ENCODE results near the gene LIPC.

The LIPC gene

GRCh38 chr15:58406811-58407210 lies 25.0 kb upstream of the LIPC start:
- DNase-seq (ENCODE audit: low read depth, low spot score): no peak

GRCh38 chr15:58407236-58407775 lies 24.5 kb upstream of the LIPC start:
- DNase-seq (ENCODE audit: low read depth, low spot score): no peak

GRCh38 chr15:58407778-58408177 lies 24.0 kb upstream of the LIPC start:
- no peak for DNase-seq (ENCODE audit: low read depth, low spot score)

DNA sequence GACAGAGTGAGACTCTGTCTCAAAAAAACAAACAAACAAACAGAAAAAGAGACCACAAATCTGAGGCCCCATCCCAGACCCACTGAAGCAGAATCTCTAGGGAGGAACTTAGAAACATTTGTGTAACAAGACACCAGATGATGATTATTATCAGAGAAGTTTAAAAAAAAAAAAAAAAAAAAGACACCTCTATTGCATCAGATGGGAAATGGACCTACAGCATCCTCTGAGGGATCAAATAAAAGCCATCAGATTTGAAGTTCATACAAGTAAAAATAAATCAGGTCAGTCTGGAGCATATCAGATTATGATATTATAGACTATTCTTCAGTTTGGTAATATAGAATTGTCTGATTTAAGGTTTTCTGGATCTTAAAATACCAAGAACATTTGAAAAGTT lies 21.9 kb upstream of the LIPC start:
- DNase-seq (ENCODE audit: low read depth, low spot score): no peak

- no peak for DNase-seq (ENCODE audit: low read depth, low spot score)
Measured at GRCh38 chr15:58410353-58410752, 21.4 kb upstream of the LIPC start.

DNA sequence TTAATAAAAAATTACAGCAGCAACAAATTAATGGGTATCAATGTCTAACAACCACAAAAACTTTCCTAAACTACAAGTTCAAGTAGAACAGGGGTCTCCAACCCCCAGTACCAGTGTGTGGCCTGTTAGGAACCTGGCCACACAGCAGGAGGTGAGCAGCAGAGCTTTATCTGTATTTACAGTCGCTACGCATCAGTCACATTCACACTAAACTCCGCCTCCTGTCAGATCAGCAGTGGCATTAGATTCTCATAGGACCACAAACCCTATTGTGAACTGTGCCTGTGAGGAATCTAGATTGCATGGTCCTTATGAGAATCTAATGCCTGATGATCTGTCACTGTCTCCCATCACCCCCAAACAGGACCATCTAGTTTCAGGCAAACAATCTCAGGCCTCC lies 18.5 kb upstream of the LIPC start:
- DNase-seq (ENCODE audit: low read depth, low spot score): no peak

- DNase-seq (ENCODE audit: low read depth, low spot score): no peak
Measured at GRCh38 chr15:58415636-58416035, 16.2 kb upstream of the LIPC start.

- DNase-seq (ENCODE audit: low read depth, low spot score): no peak
Measured at GRCh38 chr15:58416963-58417362, 14.8 kb upstream of the LIPC start.

DNA sequence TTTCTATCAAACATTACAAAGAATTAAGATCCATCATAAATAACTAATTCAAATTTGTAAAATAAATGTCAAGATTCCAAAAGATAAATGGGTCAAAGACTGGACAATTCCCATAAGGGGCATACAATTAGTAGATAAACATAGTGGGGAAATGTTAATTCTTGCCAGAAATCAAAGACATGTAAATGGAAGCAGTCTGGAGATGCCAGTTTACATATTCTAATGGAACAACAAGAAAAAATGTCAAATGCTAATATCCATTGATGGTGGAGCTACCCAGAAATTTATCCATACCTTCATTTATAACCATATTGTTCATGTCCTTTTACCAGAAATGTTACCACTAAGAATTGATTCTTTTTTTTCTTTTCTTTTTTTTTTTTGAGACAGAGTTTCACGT lies 13.7 kb upstream of the LIPC start:
- DNase-seq (ENCODE audit: low read depth, low spot score): no peak

GRCh38 chr15:58419803-58420524 lies 11.8 kb upstream of the LIPC start:
- no peak for DNase-seq (ENCODE audit: low read depth, low spot score)

DNA sequence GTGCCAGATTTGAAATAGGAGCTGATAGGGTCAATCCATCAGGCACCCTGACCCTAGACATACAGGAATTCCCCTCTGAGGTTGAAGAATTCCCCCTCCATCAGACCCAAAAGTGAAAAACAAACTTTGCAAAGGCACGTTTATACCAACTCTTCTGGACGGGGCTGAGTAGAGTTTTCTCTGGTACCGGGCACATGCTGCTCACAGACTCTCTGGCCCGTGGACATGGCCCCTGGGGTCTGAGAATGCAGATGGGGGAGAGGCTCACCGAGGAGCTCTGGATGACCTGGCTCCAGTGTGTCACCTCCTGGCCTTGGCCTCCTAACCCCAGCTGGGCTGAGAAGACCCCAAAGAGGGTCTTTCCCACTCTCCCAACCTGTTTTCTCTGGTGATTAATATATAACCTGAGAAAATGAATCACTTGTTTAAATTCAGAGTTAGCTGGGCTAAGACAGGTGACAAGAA lies 11.2 kb upstream of the LIPC start:
- no peak for DNase-seq (ENCODE audit: low read depth, low spot score)

DNA sequence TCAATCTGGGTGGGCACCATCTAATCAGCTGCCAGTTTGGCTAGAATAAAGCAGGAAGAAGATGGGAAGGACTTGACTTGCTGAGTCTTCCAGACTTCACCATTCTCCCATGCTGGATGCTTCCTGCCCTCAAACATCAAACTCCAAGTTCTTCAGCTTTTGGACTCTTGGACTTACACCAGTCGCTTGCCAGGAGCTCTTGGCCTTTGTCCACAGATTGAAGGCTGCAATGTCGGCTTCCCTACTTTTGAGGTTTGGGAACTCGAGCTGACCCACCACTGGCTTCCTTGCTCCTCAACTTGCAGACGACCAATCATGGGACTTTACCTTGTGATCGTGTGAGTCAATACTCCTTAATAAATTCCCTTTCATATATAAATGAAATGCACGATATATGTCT lies 8.6 kb upstream of the LIPC start:
- DNase-seq (ENCODE audit: low read depth, low spot score): no peak

DNA sequence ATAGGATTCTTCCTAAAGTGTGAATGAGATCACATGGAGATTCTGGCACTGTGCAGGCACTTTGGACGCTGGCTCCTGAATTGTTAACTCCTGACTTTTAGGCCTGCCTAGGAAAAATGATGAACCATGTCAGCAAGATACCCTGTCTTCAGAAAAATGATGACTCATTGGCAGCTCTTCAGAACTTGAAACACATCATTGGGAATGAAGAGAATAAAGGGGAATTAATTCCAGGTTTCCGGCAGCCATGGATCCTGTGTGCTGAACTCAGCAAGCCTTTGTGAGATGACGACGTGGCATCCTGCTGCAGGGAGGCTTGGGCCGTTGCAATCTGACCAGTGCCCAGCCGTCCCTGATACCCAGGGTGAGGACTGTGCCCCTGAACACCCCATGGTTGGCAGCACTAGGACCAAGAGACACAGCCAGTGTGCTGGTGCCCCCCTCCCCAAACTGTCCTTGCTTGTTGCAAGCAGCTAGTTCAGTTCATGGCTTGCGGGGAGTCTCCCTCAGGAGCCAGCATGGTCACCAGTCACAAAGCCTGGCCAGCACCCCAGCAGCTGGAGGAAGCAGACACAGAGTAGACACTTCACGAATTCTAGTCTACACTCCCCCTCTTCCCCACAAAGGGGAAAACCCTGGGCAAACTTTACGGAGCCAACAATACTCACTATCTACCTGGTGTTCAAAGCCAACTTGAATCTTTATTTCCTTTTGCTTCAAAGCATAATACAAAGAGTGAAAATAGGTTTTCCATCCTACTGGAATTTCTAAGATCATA lies 7.8 kb upstream of the LIPC start:
- DNase-seq (ENCODE audit: low read depth, low spot score): no peak

GRCh38 chr15:58424722-58425121 lies 7.1 kb upstream of the LIPC start:
- no peak for DNase-seq (ENCODE audit: low read depth, low spot score)

DNA sequence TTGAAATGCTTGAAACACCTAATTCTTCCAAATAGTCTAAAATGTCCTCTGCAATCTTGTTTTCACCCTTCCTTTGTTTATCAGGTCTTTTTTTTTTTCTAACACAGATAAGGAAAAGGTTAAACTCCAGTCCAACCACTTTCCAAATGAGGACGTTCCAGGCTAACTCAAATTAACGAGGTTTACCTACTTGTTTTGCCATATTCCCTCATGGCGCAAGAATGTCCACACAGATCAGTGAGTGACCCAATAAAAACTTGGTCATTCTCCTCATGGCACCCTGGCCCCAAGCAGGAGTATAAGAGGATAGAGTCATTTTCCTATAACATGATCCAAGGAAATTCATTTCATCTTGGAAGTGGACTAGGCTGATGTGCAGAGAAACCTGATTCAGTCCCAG lies 6.6 kb upstream of the LIPC start:
- DNase-seq (ENCODE audit: low read depth, low spot score): no peak

- DNase-seq (ENCODE audit: low read depth, low spot score): no peak
Measured at GRCh38 chr15:58425834-58426233, 6.0 kb upstream of the LIPC start.

DNA sequence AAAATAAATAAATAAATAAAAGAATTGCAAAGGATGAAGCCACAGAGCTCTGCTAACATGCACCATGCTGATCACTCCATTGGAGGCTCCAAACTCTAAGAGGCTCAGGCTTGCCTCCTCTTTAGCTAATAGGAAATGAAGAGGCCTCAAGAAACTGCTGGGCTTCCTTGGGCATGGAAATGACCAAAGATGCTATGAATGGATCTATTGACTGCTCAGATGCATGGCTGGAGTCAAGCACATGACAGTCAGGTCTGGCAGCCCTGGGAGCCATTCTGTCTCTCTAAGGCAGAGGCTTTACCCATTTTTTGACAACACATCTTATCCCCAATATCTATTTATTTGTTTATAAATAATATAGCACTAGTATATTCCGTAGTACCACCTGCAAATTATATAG lies 5.3 kb upstream of the LIPC start:
- no peak for DNase-seq (ENCODE audit: low read depth, low spot score)

- DNase-seq (ENCODE audit: low read depth, low spot score): no peak
Measured at GRCh38 chr15:58427987-58428386, 3.8 kb upstream of the LIPC start.

DNA sequence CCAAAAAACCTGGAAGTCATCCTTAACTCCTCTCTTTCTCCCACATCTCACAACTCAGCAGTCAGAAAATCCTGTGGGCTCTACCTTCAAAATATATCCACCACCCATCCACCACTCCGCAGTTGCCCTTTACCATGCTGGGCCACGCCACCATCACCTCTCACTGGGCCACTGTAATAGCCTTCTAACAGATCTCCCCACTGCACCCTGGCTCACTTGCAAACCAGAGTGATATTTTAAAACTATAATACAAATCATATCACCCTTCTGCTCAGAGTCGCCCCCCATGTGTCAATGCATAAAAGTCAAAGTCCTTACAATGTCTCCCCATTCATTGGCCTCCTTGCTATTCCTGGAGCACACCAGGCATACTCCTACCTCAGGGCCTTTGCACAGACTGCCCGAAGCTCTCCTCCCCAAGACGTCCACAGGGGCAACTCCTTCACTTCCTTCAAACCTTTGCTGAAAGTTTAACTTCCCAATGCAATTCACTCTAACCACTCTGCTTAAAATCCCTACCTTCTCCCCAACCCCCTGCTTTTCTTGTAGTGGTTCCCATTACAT lies 1.5 kb upstream of the LIPC start:
- DNase-seq (ENCODE audit: low read depth, low spot score): no peak

DNA sequence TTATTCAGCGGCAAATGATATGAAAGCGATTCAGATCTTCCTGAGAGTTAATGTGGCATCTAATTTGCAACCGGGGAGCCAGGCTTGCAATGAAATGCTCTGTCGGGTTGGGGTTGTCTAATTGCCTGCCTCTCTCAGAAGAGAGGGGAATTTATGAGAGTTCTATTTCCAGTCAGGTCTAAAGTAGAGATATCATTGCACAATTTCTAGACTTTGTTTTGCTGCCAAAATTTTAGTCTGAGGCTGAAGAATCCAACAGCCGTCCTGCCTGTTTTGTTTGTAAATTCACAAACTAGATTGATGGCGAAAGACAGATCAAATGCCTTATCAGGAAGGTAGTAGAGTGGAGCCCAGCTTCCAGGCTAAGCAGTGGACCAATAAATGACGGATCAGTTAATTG lies 610 bp downstream of the LIPC start:
- no peak for DNase-seq (ENCODE audit: low read depth, low spot score)

GRCh38 chr15:58433597-58434333 lies 2.0 kb downstream of the LIPC start:
- DNase-seq (ENCODE audit: low read depth, low spot score): no peak

GRCh38 chr15:58434334-58434875 lies 2.6 kb downstream of the LIPC start:
- DNase-seq (ENCODE audit: low read depth, low spot score): no peak
